Heart right ventricle (tissue), 16 donors: ENCODE measurements around the gene CYP46A1. TPM values are rescaled to one million over a fixed set of nuclear protein-coding genes. Genes with fewer than 3 reads are reported as not detected.
"Not testable (repeated sequence)": the region's sequence is repeated elsewhere in the genome, so short reads cannot be mapped to it uniquely, and the experiment has no call there.

Experiments
- ATAC-seq, 8 donors: fragments of 200-7000 bp; cut with Tn5 transposase; one replicate each; pipeline ENCODE4 v1.9.1; 2020; ENCODE audit warnings: mild to moderate bottlenecking in 8 of 8, moderate library complexity in 8 of 8, moderate number of reproducible peaks in 1 of 8
- DNase-seq, 2 donors: peaks; one replicate each; pipeline ENCODE4 v3.0.0-alpha.2; 2020
- H3K27ac ChIP-seq, 10 donors: fragments of 200-600 bp; sonication (generic) in 2 of 10; one replicate each; pipeline versions ENCODE4 v1.5.0 to v1.8.0; 2020 to 2022; ENCODE audit warnings: mild to moderate bottlenecking in 3 of 10
- H3K27me3 ChIP-seq, 7 donors: fragments of 200-600 bp; one replicate each; pipeline ENCODE4 v1.8.0; 2021 to 2022; ENCODE audit warnings: mild to moderate bottlenecking in 2 of 7
- H3K36me3 ChIP-seq, 9 donors: fragments of 200-600 bp; sonication (generic) in 1 of 9; one replicate each; pipeline versions ENCODE4 v1.5.0 to v1.8.0; 2020 to 2022; ENCODE audit warnings: mild to moderate bottlenecking in 2 of 9
- H3K4me1 ChIP-seq, 9 donors: fragments of 200-600 bp; sonication (generic) in 1 of 9; one replicate each; pipeline versions ENCODE4 v1.5.0 to v1.8.0; 2020 to 2022; ENCODE audit warnings: mild to moderate bottlenecking in 4 of 9
- H3K4me3 ChIP-seq, 10 donors: fragments of 200-600 bp; sonication (generic) in 2 of 10; one replicate each; pipeline versions ENCODE4 v1.5.0 to v1.8.0; 2020 to 2022; ENCODE audit warnings: mild to moderate bottlenecking in 7 of 10, moderate library complexity in 2 of 10
- H3K9me3 ChIP-seq, 11 donors: fragments of 200-600 bp in 10 of 11; sonication (generic) in 2 of 11; one replicate each; pipeline versions ENCODE4 v1.5.0 to v1.8.0; 2013 to 2022; ENCODE audit warnings: mild to moderate bottlenecking in 2 of 11, control low read depth in 1 of 11, moderate library complexity in 1 of 11
- WGBS, 2 donors: extraction: QIAGEN DNeasy Blood & Tissue Kit; methylation state at CpG; one replicate each; pipeline ENCODE4 v1.1.7; 2013; ENCODE audit warnings: inconsistent platforms in 1 of 2; 5-methylcytosine and 5-hydroxymethylcytosine counted together
- intact Hi-C, 10 donors: fragments of 100-400 bp; cut with DNase I; formaldehyde crosslinking; loops; one replicate each; pipeline versions ENCODE4 v1.11.1 to v1.14.2; 2022
- polyA plus RNA-seq, 2 donors: library from polyadenylated mRNA; stranded (reverse); fragments of 200-250 nt; gene quantifications; one replicate each; pipeline ENCODE4 v1.2.3, GENCODE V29; 2013
- total RNA-seq, 10 donors: library from RNA; stranded (reverse); fragmentation: NEBNext Ultra II Directional in 3 of 10; extraction: Animal tissue kit (Norgen Biotek cat#: 25700) in 3 of 10; gene quantifications; one replicate each; pipeline versions ENCODE4 v1.2.1 to v1.2.4, GENCODE V29; 2021 to 2023
- TF ChIP-seq, protein P1 (sequence below), 9 donors: fragments of 200-600 bp; sonication (generic) in 2 of 9; IDR thresholded peaks; one replicate each; pipeline versions ENCODE4 v1.5.0 to v1.8.0; 2021 to 2022; ENCODE audit warnings: antibody characterized with exemption in 9 of 9, mild to moderate bottlenecking in 5 of 9, moderate library complexity in 1 of 9
- donor health status: Arrhythmogenic right ventricular cardiomyopathy.
- donor health status: ischemic (EF 13 %, LVEDD 7.1; RV severe dilation, severe dysfunction).
- donor health status: healthy with polysubstance abuse.
- donor health status: DM: no; HTN: yes; CAD: no.
- donor health status: DM: no; HTN: no; CAD: no.
- donor health status: ischemic (EF 25% LVEDD 6.9; RV normal size, moderate dysfunction).
- donor health status: ischemic (EF 25% LVEDD 5.7; RV mildly dilated, moderate dysfunction).
- donor health status: healthy.
- donor health status: DM: yes; HTN: yes; CAD: no.
- donor health status: Ischemic cardiomyopathy.
- donor health status: ischemic (EF 35%, LVEDD 5.7; RV mildly dilated, moderate dysfunction).
- donor health status: nonischemic (EF 11% LVEDD 7.7; RV severe dilation, severe dysfunction).
- donor health status: DM: yes; HTN: yes; CAD: no.
- donor health status: PGD.
- donor health status: ischemic (EF 29% LVEDD 5.4; RV normal size, mild dysfunction).
- donor health status: nonischemic (EF 23%, LVEDD 6.1; RV moderate dilation, normal function).

The CYP46A1 gene
- total and polyA plus RNA-seq, 12 donors, result 1.5 to 6.1 (median 3.5) TPM

- 64 to 68% methylated on average over 9 of the region's 9 CpGs for WGBS, 2 donors
- DNase-seq, result no peak
- no peak overlapping the region for H3K4me3 ChIP-seq
- H3K36me3 ChIP-seq, result no peaks in the 10 kb centered on the region
- peak overlapping the region in 1 of 10 donors; percentile 15 for H3K27ac ChIP-seq
- ATAC-seq, result peak in 3 of 8 donors; percentile 7 to 27 (median 14)
- H3K9me3 ChIP-seq, result no peaks in the 10 kb centered on the region
- H3K27me3 ChIP-seq, result no peaks in the 10 kb centered on the region
- intact Hi-C loops, result loop anchor here in 2 of 10 donors (5.0 kb wide), 1 partner anchor 33 kb away; the partner anchor contains the start of gene EML1 (in 2 of the 2)
- peaks cover 16 to 58% (median 38%) of the 10 kb centered on the region in 9 donors for H3K4me1 ChIP-seq
- TF ChIP-seq, protein P1, sequence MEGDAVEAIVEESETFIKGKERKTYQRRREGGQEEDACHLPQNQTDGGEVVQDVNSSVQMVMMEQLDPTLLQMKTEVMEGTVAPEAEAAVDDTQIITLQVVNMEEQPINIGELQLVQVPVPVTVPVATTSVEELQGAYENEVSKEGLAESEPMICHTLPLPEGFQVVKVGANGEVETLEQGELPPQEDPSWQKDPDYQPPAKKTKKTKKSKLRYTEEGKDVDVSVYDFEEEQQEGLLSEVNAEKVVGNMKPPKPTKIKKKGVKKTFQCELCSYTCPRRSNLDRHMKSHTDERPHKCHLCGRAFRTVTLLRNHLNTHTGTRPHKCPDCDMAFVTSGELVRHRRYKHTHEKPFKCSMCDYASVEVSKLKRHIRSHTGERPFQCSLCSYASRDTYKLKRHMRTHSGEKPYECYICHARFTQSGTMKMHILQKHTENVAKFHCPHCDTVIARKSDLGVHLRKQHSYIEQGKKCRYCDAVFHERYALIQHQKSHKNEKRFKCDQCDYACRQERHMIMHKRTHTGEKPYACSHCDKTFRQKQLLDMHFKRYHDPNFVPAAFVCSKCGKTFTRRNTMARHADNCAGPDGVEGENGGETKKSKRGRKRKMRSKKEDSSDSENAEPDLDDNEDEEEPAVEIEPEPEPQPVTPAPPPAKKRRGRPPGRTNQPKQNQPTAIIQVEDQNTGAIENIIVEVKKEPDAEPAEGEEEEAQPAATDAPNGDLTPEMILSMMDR (IDR thresholded peaks at IDR 0.05), result no peak
Measured at GRCh38 chr14:99759546-99759925, 75.4 kb downstream of the CYP46A1 start.

GRCh38 chr14:99760817-99761216, 76.7 kb downstream of the CYP46A1 start:
- Histone ChIP-seq H3K4me3 (no peak overlapping the region), H3K4me1 (peaks cover 4 to 45% (median 25%) of the 10 kb centered on the region in 9 donors), H3K27ac (no peak overlapping the region), H3K36me3 (no peaks in the 10 kb centered on the region), H3K9me3 (no peaks in the 10 kb centered on the region), H3K27me3 (no peaks in the 10 kb centered on the region)
- DNase-seq, result no peak
- intact Hi-C loops, result no loop called here
- TF ChIP-seq, protein P1 (IDR thresholded peaks at IDR 0.05), result no peak
- no peak for ATAC-seq
- 86 to 91% methylated on average over 5 of the region's 5 CpGs for WGBS, 2 donors

- DNase-seq, intact Hi-C loops, H3K27ac ChIP-seq, ATAC-seq, H3K36me3 ChIP-seq, H3K27me3 ChIP-seq, H3K9me3 ChIP-seq, H3K4me3 ChIP-seq: not testable (repeated sequence)
- 86 to 90% methylated on average over 4 of the region's 4 CpGs for WGBS, 2 donors
- H3K4me1 ChIP-seq, result peaks cover 0 to 43% (median 17%) of the 10 kb centered on the region in 9 donors
Measured at GRCh38 chr14:99762911-99763310, 78.8 kb downstream of the CYP46A1 start.

DNA sequence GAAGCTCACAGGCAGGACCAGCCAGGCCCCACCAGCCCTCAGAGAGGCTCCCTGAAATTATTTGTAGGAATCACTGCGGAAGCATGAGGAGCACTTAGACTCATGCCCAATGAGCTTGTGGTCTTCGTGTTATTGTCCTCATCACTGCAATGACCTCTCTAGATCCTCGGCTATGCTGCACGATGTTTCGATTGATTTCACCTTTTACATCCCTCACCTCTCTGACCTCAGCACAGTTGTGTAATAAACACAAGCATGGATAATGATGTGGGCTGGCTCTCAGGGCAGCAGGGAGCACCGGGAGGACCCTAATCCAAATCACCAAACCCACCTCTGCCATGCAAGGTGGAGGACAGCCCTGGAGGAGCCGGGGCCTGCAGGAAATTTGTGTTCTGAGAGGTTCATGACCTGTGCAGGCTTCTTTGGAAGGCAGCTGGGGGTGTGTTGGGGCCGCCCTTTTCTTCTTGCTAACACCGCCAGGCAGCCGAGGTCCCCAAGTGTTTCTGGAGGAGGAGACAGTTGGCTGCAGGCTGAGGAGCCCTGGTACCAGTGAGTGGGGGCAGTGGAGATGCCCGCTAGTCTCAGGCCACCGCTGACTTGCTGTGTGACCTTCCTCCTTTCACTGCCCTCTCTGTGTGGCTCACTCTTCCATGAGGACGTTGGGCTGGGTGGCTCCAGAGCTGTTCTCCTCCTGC, 79.6 kb downstream of the CYP46A1 start:
- ATAC-seq, result no peak
- Histone ChIP-seq H3K36me3 (no peaks in the 10 kb centered on the region), H3K9me3 (no peaks in the 10 kb centered on the region), H3K4me1 (peaks cover 0 to 41% (median 17%) of the 10 kb centered on the region in 9 donors), H3K4me3 (no peak overlapping the region), H3K27ac (no peak overlapping the region), H3K27me3 (no peaks in the 10 kb centered on the region)
- 93% methylated on average over 13 of the region's 13 CpGs for WGBS, 2 donors
- intact Hi-C loops, result no loop called here
- TF ChIP-seq, protein P1 (IDR thresholded peaks at IDR 0.05), result no peak
- DNase-seq, result no peak

- intact Hi-C loops, result no loop called here
- WGBS, 2 donors, result 93 to 94% methylated on average over 11 of the region's 11 CpGs
- H3K4me1 ChIP-seq, result peaks cover 0 to 38% (median 14%) of the 10 kb centered on the region in 9 donors
Measured at GRCh38 chr14:99764222-99764706, 80.2 kb downstream of the CYP46A1 start.

More at GRCh38 chr14:99764222-99764706, 80.2 kb downstream of the CYP46A1 start:
- H3K9me3 ChIP-seq, result no peaks in the 10 kb centered on the region
- no peaks in the 10 kb centered on the region for H3K27me3 ChIP-seq
- TF ChIP-seq, protein P1 (IDR thresholded peaks at IDR 0.05), result no peak
- H3K27ac ChIP-seq, result no peak overlapping the region
- H3K4me3 ChIP-seq, result no peak overlapping the region
- ATAC-seq (no peak), DNase-seq (no peak)
- no peaks in the 10 kb centered on the region for H3K36me3 ChIP-seq
